Esophagus muscularis mucosa (tissue), 4 donors: ENCODE data around the gene PRKCE. TPM values are rescaled to one million over a fixed set of nuclear protein-coding genes. Genes with fewer than 3 reads are reported as not detected.

ENCODE experiments used
- DNase-seq: peaks from one replicate; pipeline ENCODE4 v3.0.0-alpha.2; 2017; ENCODE audit errors: extremely low spot score
- H3K27ac ChIP-seq, 4 donors: fragments of 200-600 bp; sonication (generic); replicated peaks in 1 of 4; 1 replicate in 3 of 4; 2 replicates in 1 of 4; pipeline ENCODE4 v1.5.1; 2016 to 2019; ENCODE audit warnings: mild to moderate bottlenecking in 1 of 4
- H3K27me3 ChIP-seq, 4 donors: fragments of 200-600 bp; sonication (generic); one replicate each; pipeline versions ENCODE4 v1.5.1 to v1.6.0; 2016 to 2019
- H3K36me3 ChIP-seq, 4 donors: fragments of 200-600 bp; sonication (generic); one replicate each; pipeline ENCODE4 v1.5.1; 2016 to 2019
- H3K4me1 ChIP-seq, 4 donors: fragments of 200-600 bp; sonication (generic); one replicate each; pipeline ENCODE4 v1.5.1; 2016 to 2019
- H3K4me3 ChIP-seq, 4 donors: fragments of 200-600 bp; sonication (generic); 1 replicate in 2 of 4; 2 replicates in 2 of 4; pipeline ENCODE4 v1.5.1; 2016 to 2019; ENCODE audit warnings: mild to moderate bottlenecking in 4 of 4, moderate library complexity in 1 of 4
- H3K9me3 ChIP-seq, 4 donors: fragments of 200-600 bp; sonication (generic); 1 replicate in 3 of 4; 2 replicates in 1 of 4; pipeline ENCODE4 v1.5.1; 2016 to 2019
- EP300 ChIP-seq: sonication (generic); formaldehyde crosslinking; IDR thresholded peaks from one replicate; pipeline ENCODE4 v1.6.1; 2017; ENCODE audit warnings: antibody characterized with exemption
- POLR2A ChIP-seq: fragments of 450-650 bp; IDR thresholded peaks from one replicate; pipeline ENCODE4 v1.6.1; 2017; ENCODE audit warnings: antibody characterized with exemption, moderate library complexity, mild to moderate bottlenecking, low read depth
- POLR2AphosphoS5 ChIP-seq, 2 donors: sonication (generic); formaldehyde crosslinking; IDR thresholded peaks; one replicate each; pipeline ENCODE4 v1.6.1; 2017; ENCODE audit warnings: antibody characterized with exemption in 2 of 2
- WGBS: methylation state at CpG from one replicate; pipeline ENCODE4 v1.1.5; 2018; 5-methylcytosine and 5-hydroxymethylcytosine counted together
- intact Hi-C: fragments of 100-400 bp; cut with DNase I; formaldehyde crosslinking; loops from one replicate; pipeline ENCODE4 v1.15.1; 2023
- total RNA-seq, 4 donors: library from RNA; depleted of rRNA; stranded (reverse); fragments of >200 nt; gene quantifications; one replicate each; pipeline versions ENCODE4 v1.1.0 to v1.2.1, GENCODE V29; 2016
- TF ChIP-seq, protein P1 (sequence below), 3 experiments: fragments of 200-600 bp in 2 of 3; fragments of 450-650 bp in 1 of 3; sonication (generic) in 2 of 3; IDR thresholded peaks; one replicate each; pipeline ENCODE4 v1.5.1; 2017 to 2019; ENCODE audit warnings: antibody characterized with exemption in 3 of 3, mild to moderate bottlenecking in 2 of 3, moderate library complexity in 1 of 3

PRKCE gene
- total RNA-seq, 4 donors from 2014 or later: 11.6 to 21.1 (median 13.0) TPM

- intact Hi-C loops: no loop called here
- Histone ChIP-seq H3K9me3 (no peaks in the 10 kb centered on the region), H3K4me1 (peaks cover 63 to 81% (median 77%) of the 10 kb centered on the region in 4 donors), H3K36me3 (no peaks in the 10 kb centered on the region), H3K4me3 (no peak overlapping the region), H3K27ac (peak overlapping the region; percentile 68 to 79 (median 69)), H3K27me3 (no peaks in the 10 kb centered on the region)
- no peak for DNase-seq
- TF ChIP-seq POLR2A: no peak
- 34% methylated on average over 2 of the region's 2 CpGs for WGBS
These were observed 232.7 kb downstream of the PRKCE start for GRCh38 chr2:45884126-45884525.

DNA sequence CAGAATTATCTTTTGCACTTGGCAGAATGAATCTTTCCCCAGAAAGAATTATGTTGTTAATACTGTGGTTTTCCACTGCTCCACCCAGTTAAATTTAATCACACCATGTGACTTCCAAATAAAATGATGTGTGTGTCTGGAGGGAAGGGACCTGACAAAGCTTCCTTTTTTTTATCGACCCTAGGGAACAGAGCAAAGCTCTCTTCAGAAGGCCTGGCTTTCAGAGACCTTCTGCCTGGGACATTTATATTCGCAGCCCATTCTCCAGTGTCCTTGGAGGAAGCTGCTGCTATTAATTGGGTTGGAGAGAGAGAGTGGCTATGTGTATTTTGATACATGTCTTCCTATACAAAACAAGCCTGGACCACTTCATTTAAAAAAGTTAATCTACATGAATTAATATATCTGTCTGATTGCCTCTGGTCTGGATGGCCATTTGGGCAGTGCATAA is 233.7 kb downstream of the PRKCE start:
- H3K27ac ChIP-seq: peak overlapping the region; percentile 68 to 79 (median 69)
- H3K4me3 ChIP-seq: no peak overlapping the region
- H3K4me1 ChIP-seq: peaks cover 72 to 92% (median 87%) of the 10 kb centered on the region in 4 donors
- no peak for TF ChIP-seq POLR2A
- peak in 1 of 2 donors; percentile 23 for TF ChIP-seq POLR2AphosphoS5 (IDR thresholded peaks at IDR 0.05)
- TF ChIP-seq, protein P1, sequence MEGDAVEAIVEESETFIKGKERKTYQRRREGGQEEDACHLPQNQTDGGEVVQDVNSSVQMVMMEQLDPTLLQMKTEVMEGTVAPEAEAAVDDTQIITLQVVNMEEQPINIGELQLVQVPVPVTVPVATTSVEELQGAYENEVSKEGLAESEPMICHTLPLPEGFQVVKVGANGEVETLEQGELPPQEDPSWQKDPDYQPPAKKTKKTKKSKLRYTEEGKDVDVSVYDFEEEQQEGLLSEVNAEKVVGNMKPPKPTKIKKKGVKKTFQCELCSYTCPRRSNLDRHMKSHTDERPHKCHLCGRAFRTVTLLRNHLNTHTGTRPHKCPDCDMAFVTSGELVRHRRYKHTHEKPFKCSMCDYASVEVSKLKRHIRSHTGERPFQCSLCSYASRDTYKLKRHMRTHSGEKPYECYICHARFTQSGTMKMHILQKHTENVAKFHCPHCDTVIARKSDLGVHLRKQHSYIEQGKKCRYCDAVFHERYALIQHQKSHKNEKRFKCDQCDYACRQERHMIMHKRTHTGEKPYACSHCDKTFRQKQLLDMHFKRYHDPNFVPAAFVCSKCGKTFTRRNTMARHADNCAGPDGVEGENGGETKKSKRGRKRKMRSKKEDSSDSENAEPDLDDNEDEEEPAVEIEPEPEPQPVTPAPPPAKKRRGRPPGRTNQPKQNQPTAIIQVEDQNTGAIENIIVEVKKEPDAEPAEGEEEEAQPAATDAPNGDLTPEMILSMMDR (IDR thresholded peaks at IDR 0.05): no peak
- DNase-seq: no peak
- H3K27me3 ChIP-seq: no peaks in the 10 kb centered on the region
- H3K36me3 ChIP-seq: no peaks in the 10 kb centered on the region
- no peaks in the 10 kb centered on the region for H3K9me3 ChIP-seq
- intact Hi-C loops: no loop called here
- WGBS: 5% methylated on average over 2 of the region's 2 CpGs

DNA sequence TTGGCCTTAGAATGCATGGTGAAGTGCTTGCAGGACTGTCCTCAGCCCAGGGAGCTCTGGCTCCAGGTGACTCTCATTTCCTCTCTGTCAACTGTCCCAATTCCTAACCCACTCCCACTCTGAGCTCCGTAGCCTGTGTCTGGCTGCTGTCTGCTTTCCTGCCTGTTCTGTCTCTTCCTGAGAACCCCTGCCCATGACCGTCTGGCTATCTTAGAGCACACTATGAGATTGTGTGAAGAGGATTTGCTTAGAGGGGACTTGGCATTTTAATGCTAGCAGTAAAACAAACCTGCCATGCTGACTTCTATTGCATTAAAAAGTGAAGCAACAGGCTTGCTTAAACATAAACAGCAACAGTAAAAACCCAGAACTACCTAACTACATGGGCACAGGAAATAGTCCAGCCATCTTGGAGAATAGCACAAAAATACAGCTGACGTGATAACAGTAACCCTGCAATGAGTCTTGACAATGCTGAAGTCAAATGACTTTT is 234.7 kb downstream of the PRKCE start:
- Histone ChIP-seq H3K4me1 (peaks cover 76 to 100% (median 94%) of the 10 kb centered on the region in 4 donors), H3K27me3 (no peaks in the 10 kb centered on the region), H3K36me3 (no peaks in the 10 kb centered on the region), H3K4me3 (no peak overlapping the region), H3K27ac (peak overlapping the region; percentile 68 to 79 (median 69)), H3K9me3 (no peaks in the 10 kb centered on the region)
- intact Hi-C loops: no loop called here
- WGBS: 65% methylated on average over 2 of the region's 3 CpGs
- TF ChIP-seq POLR2A (no peak), EP300 (no peak), POLR2AphosphoS5 (IDR thresholded peaks at IDR 0.05) (no peak)
- TF ChIP-seq, protein P1 (IDR thresholded peaks at IDR 0.05): no peak
- DNase-seq: no peak

DNA sequence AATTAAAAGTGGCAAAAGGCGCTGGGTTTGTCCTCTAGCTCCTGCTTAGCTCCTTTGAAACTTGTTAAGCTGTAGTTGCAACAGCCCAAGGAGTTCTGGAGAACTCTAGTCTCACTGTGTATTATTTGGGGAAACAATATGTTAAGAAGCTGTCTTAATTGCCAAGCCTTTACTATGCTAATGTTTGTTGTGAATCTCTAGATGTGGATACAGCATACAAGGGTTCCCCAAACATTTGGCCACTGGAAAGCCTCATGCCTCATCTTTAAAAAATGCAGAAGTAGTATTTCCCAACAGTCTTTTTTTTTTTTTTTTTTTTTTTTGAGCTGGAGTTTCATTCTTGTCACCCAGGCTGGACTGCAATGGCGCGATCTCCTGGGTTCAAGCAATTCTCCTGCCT is 236.7 kb downstream of the PRKCE start:
- no peaks in the 10 kb centered on the region for H3K36me3 ChIP-seq
- H3K4me1 ChIP-seq: peaks cover 84 to 100% (median 94%) of the 10 kb centered on the region in 4 donors
- DNase-seq: no peak
- no peak overlapping the region for H3K4me3 ChIP-seq
- H3K27me3 ChIP-seq: no peaks in the 10 kb centered on the region
- intact Hi-C loops: no loop called here
- no peaks in the 10 kb centered on the region for H3K9me3 ChIP-seq
- no peak for TF ChIP-seq POLR2AphosphoS5 (IDR thresholded peaks at IDR 0.05)
- TF ChIP-seq POLR2A: no peak
- TF ChIP-seq, protein P1 (IDR thresholded peaks at IDR 0.05): no peak
- no peak for TF ChIP-seq EP300
- 89% methylated on average over 3 of the region's 3 CpGs for WGBS
- H3K27ac ChIP-seq: peak overlapping the region in 3 of 4 donors; percentile 44 to 63 (median 62)

GRCh38 chr2:45888641-45889040 is 237.2 kb downstream of the PRKCE start:
- H3K4me3 ChIP-seq: no peak overlapping the region
- DNase-seq: no peak
- intact Hi-C loops: no loop called here
- H3K36me3 ChIP-seq: no peaks in the 10 kb centered on the region
- no peaks in the 10 kb centered on the region for H3K27me3 ChIP-seq
- H3K9me3 ChIP-seq: no peaks in the 10 kb centered on the region
- WGBS: 40% methylated on average over 1 of the region's 4 CpGs
- H3K4me1 ChIP-seq: peaks cover 80 to 100% (median 92%) of the 10 kb centered on the region in 4 donors
- H3K27ac ChIP-seq: peak overlapping the region; percentile 27 to 63 (median 53)
- TF ChIP-seq EP300 (no peak), POLR2AphosphoS5 (IDR thresholded peaks at IDR 0.05) (no peak), POLR2A (no peak)
- TF ChIP-seq, protein P1 (IDR thresholded peaks at IDR 0.05): no peak
